Effector memory CD8-positive, alpha-beta T cell (primary cell): ENCODE data around the gene NFIX.

Source experiments
- ATAC-seq: fragments of 150-1000 bp; cut with Tn5 transposase; replicated peaks from 2 replicates; pipeline ENCODE4 v1.10.0; 2021; ENCODE audit warnings: mild to moderate bottlenecking, moderate library complexity
- DNase-seq, 3 experiments: peaks; one replicate each; pipeline ENCODE4 v3.0.0; 2021
- H3K27ac Mint-ChIP-seq, 2 donors: one replicate each; pipeline ENCODE4 v1.8.0; 2022; ENCODE audit warnings: mild to moderate bottlenecking in 2 of 2, mixed read lengths in 2 of 2, moderate library complexity in 2 of 2
- H3K27me3 Mint-ChIP-seq, 2 donors: one replicate each; pipeline ENCODE4 v1.8.0; 2022; ENCODE audit warnings: mixed read lengths in 2 of 2
- H3K36me3 Mint-ChIP-seq: one replicate; pipeline ENCODE4 v1.8.0; 2022; ENCODE audit warnings: mild to moderate bottlenecking, moderate library complexity, mixed read lengths; ENCODE audit not compliant: insufficient read depth
- H3K4me1 Mint-ChIP-seq, 2 donors: one replicate each; pipeline ENCODE4 v1.8.0; 2022; ENCODE audit warnings: low read depth in 2 of 2, mixed read lengths in 2 of 2
- H3K4me3 Mint-ChIP-seq, 2 donors: one replicate each; pipeline ENCODE4 v1.8.0; 2022; ENCODE audit warnings: mild to moderate bottlenecking in 2 of 2, mixed read lengths in 2 of 2, moderate library complexity in 2 of 2
- H3K9me3 Mint-ChIP-seq, 2 donors: one replicate each; pipeline ENCODE4 v1.8.0; 2022; ENCODE audit warnings: mixed read lengths in 2 of 2

Gene NFIX

DNA sequence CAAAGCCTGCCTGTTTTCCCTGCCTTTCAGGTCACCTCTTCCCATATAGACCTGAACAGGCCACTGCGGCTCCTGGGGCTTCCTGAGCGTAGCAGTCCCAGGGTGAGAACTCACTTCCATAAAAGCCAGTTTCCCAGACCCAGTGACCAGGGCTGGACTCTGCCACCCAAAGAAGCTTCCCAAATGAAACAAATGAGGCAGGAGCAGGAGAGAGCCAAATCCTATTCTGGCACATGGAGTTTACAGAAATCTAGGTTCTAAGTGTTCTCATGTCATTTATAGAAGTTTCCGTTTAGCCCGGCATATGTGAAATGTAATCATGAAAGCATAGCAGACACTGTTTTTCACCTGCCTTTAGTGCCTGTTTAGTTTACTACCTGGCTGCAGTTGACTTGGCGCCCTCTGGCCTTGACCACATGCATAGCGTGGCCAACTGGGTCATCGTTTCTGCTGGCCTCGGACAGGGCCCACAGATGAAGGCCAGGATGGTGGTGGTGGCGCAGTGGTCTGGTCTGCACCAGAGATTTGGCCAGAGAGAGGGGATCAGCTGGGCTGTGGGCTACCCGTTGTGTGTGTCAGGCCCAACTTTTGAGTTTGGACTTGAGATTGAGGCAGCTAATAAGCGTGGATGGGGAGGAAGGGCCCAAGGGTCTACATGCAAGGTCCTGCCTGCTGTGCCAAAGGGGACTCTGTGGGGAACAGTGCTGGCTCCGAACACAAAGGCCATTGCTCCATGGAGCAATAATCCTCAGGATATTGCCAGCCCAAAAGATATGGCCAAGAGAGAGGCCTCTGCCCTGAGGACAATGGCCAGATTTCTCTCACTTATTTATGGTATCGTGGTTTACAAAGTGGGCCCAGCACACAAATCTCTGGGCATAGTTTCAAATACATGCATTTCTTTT, 43.3 kb downstream of the NFIX start:
- DNase-seq, result no peak
- peaks cover 7 to 42% of the 10 kb centered on the region in 2 donors for H3K27me3 Mint-ChIP-seq
- peaks cover 13 to 16% of the 10 kb centered on the region in 2 donors for H3K4me1 Mint-ChIP-seq
- ATAC-seq, result no peak
- H3K9me3 Mint-ChIP-seq, result no peaks in the 10 kb centered on the region
- no peak overlapping the region for H3K27ac Mint-ChIP-seq
- H3K36me3 Mint-ChIP-seq, result no peaks in the 10 kb centered on the region
- H3K4me3 Mint-ChIP-seq, result no peak overlapping the region

GRCh38 chr19:13039211-13039789, 44.0 kb downstream of the NFIX start:
- Mint-ChIP-seq H3K36me3 (peaks cover 3% of the 10 kb centered on the region), H3K27ac (no peak overlapping the region), H3K4me3 (no peak overlapping the region), H3K9me3 (no peaks in the 10 kb centered on the region), H3K27me3 (peaks cover 7 to 34% of the 10 kb centered on the region in 2 donors), H3K4me1 (peaks cover 18 to 20% of the 10 kb centered on the region in 2 donors)
- DNase-seq, result no peak
- no peak for ATAC-seq

- Mint-ChIP-seq H3K36me3 (peaks cover 9% of the 10 kb centered on the region), H3K27ac (no peak overlapping the region), H3K4me3 (no peak overlapping the region), H3K4me1 (peaks cover 28 to 31% of the 10 kb centered on the region in 2 donors), H3K9me3 (no peaks in the 10 kb centered on the region), H3K27me3 (peaks cover 7 to 24% of the 10 kb centered on the region in 2 donors)
- DNase-seq (no peak), ATAC-seq (no peak)
Measured at GRCh38 chr19:13040232-13040947, 45.1 kb downstream of the NFIX start.

DNA sequence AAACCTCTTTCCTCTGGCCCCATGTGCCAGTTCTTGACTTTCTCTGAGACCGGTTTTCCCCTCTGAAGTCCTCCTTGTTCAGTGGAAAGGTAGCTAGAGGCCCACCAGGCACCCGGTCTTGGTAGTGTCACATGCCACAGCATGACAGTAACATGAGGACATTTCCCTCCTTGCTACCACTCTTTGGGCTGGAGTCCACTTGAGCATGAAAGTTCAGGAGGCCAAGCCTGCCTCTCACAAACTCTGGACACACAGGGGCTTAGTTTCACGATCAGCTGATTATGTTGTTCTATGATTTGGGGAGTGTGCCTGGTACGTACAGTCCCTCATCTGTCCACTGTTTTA, 45.6 kb downstream of the NFIX start:
- peaks cover 7 to 18% of the 10 kb centered on the region in 2 donors for H3K27me3 Mint-ChIP-seq
- no peaks in the 10 kb centered on the region for H3K9me3 Mint-ChIP-seq
- H3K4me3 Mint-ChIP-seq, result no peak overlapping the region
- H3K27ac Mint-ChIP-seq, result no peak overlapping the region
- peaks cover 9% of the 10 kb centered on the region for H3K36me3 Mint-ChIP-seq
- no peak for ATAC-seq
- H3K4me1 Mint-ChIP-seq, result peaks cover 31 to 32% of the 10 kb centered on the region in 2 donors
- DNase-seq, result no peak

DNA sequence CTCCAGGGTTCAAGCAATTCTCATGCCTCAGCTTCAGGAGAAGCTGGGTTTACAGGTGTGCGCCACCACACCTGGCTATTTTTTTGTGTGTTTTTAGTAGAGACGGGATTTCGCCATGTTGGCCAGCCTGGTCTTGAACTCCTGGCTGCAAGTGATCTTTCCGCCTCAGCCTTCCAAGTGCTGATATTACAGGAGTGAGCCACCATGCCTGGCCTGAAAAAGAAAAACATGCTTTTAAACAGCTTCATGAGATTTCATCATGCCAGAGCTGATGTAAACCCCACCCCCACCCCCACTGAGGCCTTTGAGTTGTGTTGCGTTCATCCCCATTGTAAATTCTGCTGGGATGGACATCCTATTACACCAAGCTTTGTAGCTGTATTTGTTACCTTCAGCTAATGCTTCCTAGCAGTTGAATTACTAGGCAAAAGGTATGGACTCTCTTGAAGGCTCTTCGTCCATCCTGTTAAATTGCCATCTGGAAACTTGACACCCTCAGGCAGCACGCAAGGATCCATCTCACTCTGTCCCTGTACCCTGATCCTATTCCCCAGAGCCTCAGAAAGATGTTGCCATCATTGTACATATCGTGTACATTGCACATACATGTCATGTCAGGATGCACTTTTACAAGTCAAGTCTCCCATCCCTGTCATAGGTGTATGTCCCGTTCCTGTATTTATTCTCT, 47.3 kb downstream of the NFIX start:
- peaks cover 33 to 34% of the 10 kb centered on the region in 2 donors for H3K4me1 Mint-ChIP-seq
- ATAC-seq, result no peak

GRCh38 chr19:13043285-13043684, 48.0 kb downstream of the NFIX start:
- ATAC-seq (no peak), DNase-seq (no peak)
- Mint-ChIP-seq H3K9me3 (no peaks in the 10 kb centered on the region), H3K4me1 (peaks cover 40% of the 10 kb centered on the region in 2 donors), H3K36me3 (peaks cover 9% of the 10 kb centered on the region), H3K27ac (peak overlapping the region; percentile 93 to 94), H3K27me3 (no peaks in the 10 kb centered on the region), H3K4me3 (peak overlapping the region; percentile 71 to 73)

More for the DNA sequence above, 47.3 kb downstream of the NFIX start:
- Mint-ChIP-seq H3K27ac (peak overlapping the region; percentile 51 to 93), H3K9me3 (no peaks in the 10 kb centered on the region), H3K27me3 (peaks cover 0 to 2% of the 10 kb centered on the region in 2 donors), H3K4me3 (peak overlapping the region in 1 of 2 donors; percentile 71), H3K36me3 (peaks cover 9% of the 10 kb centered on the region)
- no peak for DNase-seq

DNA sequence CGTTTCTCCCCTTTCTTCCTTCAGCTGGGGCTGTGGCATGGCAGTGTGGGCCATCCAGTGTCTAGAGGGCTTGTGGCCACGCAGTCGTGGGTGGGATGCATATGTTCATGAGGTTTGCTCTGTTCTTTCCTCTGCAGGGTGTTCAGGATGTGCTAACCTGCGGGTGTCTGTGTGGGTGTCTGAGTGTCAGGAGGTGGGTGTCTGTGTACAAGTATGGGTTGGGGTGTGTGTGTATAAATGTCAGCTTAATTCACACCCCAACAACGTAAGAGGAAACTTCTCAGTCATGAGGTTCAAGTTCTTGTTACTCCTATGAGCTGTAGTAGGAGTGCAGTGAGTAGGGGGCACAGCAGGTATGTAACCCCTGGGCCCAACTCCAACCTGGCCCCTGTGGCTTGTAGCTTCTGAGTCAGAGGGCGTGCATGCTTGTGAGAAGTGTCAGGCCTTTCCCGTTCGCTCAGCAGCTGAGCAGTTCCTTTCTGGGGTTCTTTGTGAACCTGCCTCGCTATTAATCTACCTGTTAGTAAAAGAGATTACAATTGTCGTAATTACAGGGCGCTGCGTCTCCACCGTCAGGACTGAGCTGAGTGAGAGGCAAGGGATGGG, 49.1 kb downstream of the NFIX start:
- H3K4me1 Mint-ChIP-seq, result peaks cover 40% of the 10 kb centered on the region in 2 donors
- H3K27ac Mint-ChIP-seq, result peak overlapping the region; percentile 93 to 94
- H3K36me3 Mint-ChIP-seq, result peaks cover 9% of the 10 kb centered on the region
- ATAC-seq (peak; percentile 93), DNase-seq (peak; percentile 71 to 76 (median 74))
- H3K27me3 Mint-ChIP-seq, result no peaks in the 10 kb centered on the region
- peak overlapping the region; percentile 71 to 73 for H3K4me3 Mint-ChIP-seq
- H3K9me3 Mint-ChIP-seq, result no peaks in the 10 kb centered on the region

- H3K27ac Mint-ChIP-seq, result peak overlapping the region; percentile 93 to 94
- no peak for ATAC-seq
- peaks cover 0 to 3% of the 10 kb centered on the region in 2 donors for H3K27me3 Mint-ChIP-seq
- H3K36me3 Mint-ChIP-seq, result peaks cover 9% of the 10 kb centered on the region
- DNase-seq, result no peak
- no peaks in the 10 kb centered on the region for H3K9me3 Mint-ChIP-seq
- H3K4me1 Mint-ChIP-seq, result peaks cover 40% of the 10 kb centered on the region in 2 donors
- no peak overlapping the region for H3K4me3 Mint-ChIP-seq
Measured at GRCh38 chr19:13045812-13046211, 50.5 kb downstream of the NFIX start.

- Mint-ChIP-seq H3K36me3 (peaks cover 9% of the 10 kb centered on the region), H3K4me3 (no peak overlapping the region), H3K27ac (peak overlapping the region; percentile 38 to 94), H3K9me3 (no peaks in the 10 kb centered on the region), H3K4me1 (peaks cover 47 to 50% of the 10 kb centered on the region in 2 donors), H3K27me3 (peaks cover 0 to 18% of the 10 kb centered on the region in 2 donors)
- DNase-seq (no peak), ATAC-seq (no peak)
Measured at GRCh38 chr19:13047374-13047773, 52.1 kb downstream of the NFIX start.

DNA sequence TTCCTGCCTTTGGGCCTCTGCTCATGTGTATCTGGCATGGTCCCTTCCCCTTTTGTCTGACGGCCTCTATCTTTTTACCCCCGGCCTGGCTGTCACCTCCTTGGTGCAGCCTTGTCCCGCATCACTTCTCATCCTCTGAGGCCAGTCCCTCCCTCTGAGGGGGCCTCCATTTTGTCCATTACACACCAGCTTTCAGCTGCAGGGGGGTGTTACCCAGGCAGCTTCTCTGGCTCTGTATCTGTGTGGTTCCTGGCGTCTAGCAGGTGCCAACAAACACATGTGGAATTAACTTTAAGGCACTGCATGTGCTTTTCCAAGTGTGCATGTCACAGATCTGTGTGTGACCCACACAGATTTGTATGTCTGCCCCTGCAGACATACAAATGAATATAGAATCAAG, 55.0 kb downstream of the NFIX start:
- peaks cover 0 to 36% of the 10 kb centered on the region in 2 donors for H3K27me3 Mint-ChIP-seq
- DNase-seq (no peak), ATAC-seq (no peak)
- H3K36me3 Mint-ChIP-seq, result no peaks in the 10 kb centered on the region
- no peaks in the 10 kb centered on the region for H3K9me3 Mint-ChIP-seq
- no peak overlapping the region for H3K27ac Mint-ChIP-seq
- no peak overlapping the region for H3K4me3 Mint-ChIP-seq
- H3K4me1 Mint-ChIP-seq, result peaks cover 22 to 27% of the 10 kb centered on the region in 2 donors

- Mint-ChIP-seq H3K9me3 (no peaks in the 10 kb centered on the region), H3K27ac (peak overlapping the region; percentile 55 to 86), H3K27me3 (peaks cover 0 to 45% of the 10 kb centered on the region in 2 donors), H3K4me1 (peaks cover 15 to 17% of the 10 kb centered on the region in 2 donors), H3K4me3 (peak overlapping the region; percentile 19 to 26), H3K36me3 (no peaks in the 10 kb centered on the region)
- no peak for DNase-seq
- ATAC-seq, result no peak
Measured at GRCh38 chr19:13051557-13052165, 56.4 kb downstream of the NFIX start.

- H3K27me3 Mint-ChIP-seq, result peaks cover 0 to 45% of the 10 kb centered on the region in 2 donors
- no peak overlapping the region for H3K27ac Mint-ChIP-seq
- peaks cover 13 to 16% of the 10 kb centered on the region in 2 donors for H3K4me1 Mint-ChIP-seq
- H3K36me3 Mint-ChIP-seq, result no peaks in the 10 kb centered on the region
- H3K9me3 Mint-ChIP-seq, result no peaks in the 10 kb centered on the region
- H3K4me3 Mint-ChIP-seq, result no peak overlapping the region
- no peak for DNase-seq
- ATAC-seq, result no peak
Measured at GRCh38 chr19:13052447-13053175, 57.3 kb downstream of the NFIX start.
